HEK293 (cell line): ENCODE measurements around the gene INPP5F.

Source experiments
- CTCF ChIA-PET: fragments of 350-600 bp; formaldehyde crosslinking; extraction: SDS; loops from one replicate; lab custom pipeline; 2021; ENCODE audit warnings: antibody characterized with exemption; lab: Yijun Ruan, JAX
- POLR2A ChIA-PET: fragments of 300-600 bp; formaldehyde crosslinking; extraction: SDS; loops from one replicate; lab custom pipeline; 2020; ENCODE audit warnings: antibody characterized with exemption, inconsistent platforms; lab: Yijun Ruan, JAX
- H3K27ac ChIP-seq: fragments of 200-500 bp; sonication (Bioruptor generic); 2 replicates; pipeline ENCODE4 v1.5.1; 2014; ENCODE audit warnings: low read depth, low read length, control low read depth, inconsistent platforms; ENCODE audit errors: extremely low read depth
- H3K36me3 ChIP-seq, 2 experiments: fragments of 200-500 bp in 1 of 2; sonication (Bioruptor generic) in 1 of 2; 1 replicate in 1 of 2; 2 replicates in 1 of 2; pipeline ENCODE4 v1.5.1; 2014 to 2017; ENCODE audit warnings: inconsistent platforms in 2 of 2, low read length in 2 of 2; ENCODE audit not compliant: control insufficient read depth in 2 of 2, insufficient read depth in 1 of 2
- H3K4me1 ChIP-seq: fragments of 200-500 bp; sonication (Bioruptor generic); 2 replicates; pipeline ENCODE4 v1.5.1; 2014; ENCODE audit warnings: mild to moderate bottlenecking, low read length, inconsistent platforms; ENCODE audit not compliant: control insufficient read depth, insufficient read depth
- H3K4me3 ChIP-seq: 2 replicates; pipeline ENCODE4 v1.5.1; 2011; ENCODE audit warnings: low read depth, mild to moderate bottlenecking, control low read depth, low read length, moderate library complexity
- H3K9me3 ChIP-seq: fragments of 200-500 bp; sonication (Bioruptor generic); 2 replicates; pipeline ENCODE4 v1.5.1; 2014; ENCODE audit warnings: low read depth, low read length, inconsistent platforms; ENCODE audit not compliant: control insufficient read depth, insufficient read depth
- GLI2 ChIP-seq: fragments of 450-650 bp; formaldehyde crosslinking; IDR thresholded peaks from 2 replicates; pipeline ENCODE4; 2017; ENCODE audit warnings: missing biosample characterization, missing genetic modification characterization, low read depth, borderline replicate concordance
- HOXD13 ChIP-seq: sonication (generic); formaldehyde crosslinking; IDR thresholded peaks from 2 replicates; pipeline ENCODE4 v1.8.0; 2022; ENCODE audit warnings: missing genetic modification reagents, borderline replicate concordance
- IKZF3 ChIP-seq: fragments of 450-650 bp; IDR thresholded peaks from 2 replicates; pipeline ENCODE4 v1.5.0; 2018; ENCODE audit warnings: missing biosample characterization, mild to moderate bottlenecking, missing genetic modification characterization, moderate library complexity
- KLF9 ChIP-seq: fragments of 450-650 bp; formaldehyde crosslinking; IDR thresholded peaks from 2 replicates; pipeline ENCODE4 v1.5.1; 2016; ENCODE audit warnings: missing biosample characterization, missing genetic modification characterization, low read depth
- OSR2 ChIP-seq: fragments of 450-650 bp; formaldehyde crosslinking; IDR thresholded peaks from 2 replicates; pipeline ENCODE4 v1.5.1; 2016; ENCODE audit warnings: missing biosample characterization, missing genetic modification characterization
- ZEB2 ChIP-seq: fragments of 450-650 bp; formaldehyde crosslinking; IDR thresholded peaks from 2 replicates; pipeline ENCODE4 v1.5.1; 2016; ENCODE audit warnings: missing biosample characterization, missing genetic modification characterization
- ZNF155 ChIP-seq: fragments of 450-650 bp; formaldehyde crosslinking; IDR thresholded peaks from 2 replicates; pipeline ENCODE4 v1.5.1; 2016; ENCODE audit warnings: missing biosample characterization, missing genetic modification characterization
- ZNF266 ChIP-seq: fragments of 450-650 bp; formaldehyde crosslinking; IDR thresholded peaks from 2 replicates; pipeline ENCODE4 v1.5.1; 2016; ENCODE audit warnings: missing biosample characterization, missing genetic modification characterization, low read depth
- ZNF302 ChIP-seq: fragments of 450-650 bp; formaldehyde crosslinking; IDR thresholded peaks from 2 replicates; pipeline ENCODE4 v1.5.1; 2016; ENCODE audit warnings: missing biosample characterization, missing genetic modification characterization, low read depth
- ZNF341 ChIP-seq: fragments of 450-650 bp; formaldehyde crosslinking; IDR thresholded peaks from 2 replicates; pipeline ENCODE4; 2016; ENCODE audit warnings: low read depth, missing biosample characterization, missing genetic modification characterization
- ZNF48 ChIP-seq: fragments of 450-650 bp; formaldehyde crosslinking; IDR thresholded peaks from 2 replicates; pipeline ENCODE4 v1.5.1; 2016; ENCODE audit warnings: missing biosample characterization, missing genetic modification characterization
- ZNF561 ChIP-seq: fragments of 450-650 bp; IDR thresholded peaks from 2 replicates; pipeline ENCODE4 v1.5.1; 2018; ENCODE audit warnings: missing biosample characterization, missing genetic modification characterization, borderline replicate concordance
- ZNF610 ChIP-seq: fragments of 450-650 bp; formaldehyde crosslinking; IDR thresholded peaks from 2 replicates; pipeline ENCODE4 v1.5.1; 2016; ENCODE audit warnings: missing biosample characterization, missing genetic modification characterization, borderline replicate concordance
- ZNF768 ChIP-seq: fragments of 450-650 bp; formaldehyde crosslinking; IDR thresholded peaks from 2 replicates; pipeline ENCODE4 v1.5.1; 2018; ENCODE audit warnings: missing biosample characterization, mild to moderate bottlenecking, missing genetic modification characterization
- ZNF791 ChIP-seq: fragments of 450-650 bp; formaldehyde crosslinking; IDR thresholded peaks from 2 replicates; pipeline ENCODE4 v1.5.1; 2016; ENCODE audit warnings: missing biosample characterization, missing genetic modification characterization
- ZNF792 ChIP-seq: fragments of 450-650 bp; formaldehyde crosslinking; IDR thresholded peaks from 2 replicates; pipeline ENCODE4 v1.5.1; 2016; ENCODE audit warnings: missing biosample characterization, missing genetic modification characterization
- TF ChIP-seq, protein P1 (sequence below): fragments of 450-650 bp; formaldehyde crosslinking; IDR thresholded peaks from 2 replicates; pipeline ENCODE4 v1.5.1; 2016; ENCODE audit warnings: missing biosample characterization, missing genetic modification characterization
- TF ChIP-seq, protein P2 (sequence below): fragments of 450-650 bp; formaldehyde crosslinking; IDR thresholded peaks from 2 replicates; pipeline ENCODE4 v1.5.1; 2017; ENCODE audit warnings: missing biosample characterization, missing genetic modification characterization
- TF ChIP-seq, protein P3 (sequence below): fragments of 450-650 bp; formaldehyde crosslinking; conservative IDR thresholded peaks from 2 replicates; pipeline ENCODE4 v1.5.1; 2016; ENCODE audit warnings: low read depth, missing biosample characterization, missing genetic modification characterization

The INPP5F gene, protein sequence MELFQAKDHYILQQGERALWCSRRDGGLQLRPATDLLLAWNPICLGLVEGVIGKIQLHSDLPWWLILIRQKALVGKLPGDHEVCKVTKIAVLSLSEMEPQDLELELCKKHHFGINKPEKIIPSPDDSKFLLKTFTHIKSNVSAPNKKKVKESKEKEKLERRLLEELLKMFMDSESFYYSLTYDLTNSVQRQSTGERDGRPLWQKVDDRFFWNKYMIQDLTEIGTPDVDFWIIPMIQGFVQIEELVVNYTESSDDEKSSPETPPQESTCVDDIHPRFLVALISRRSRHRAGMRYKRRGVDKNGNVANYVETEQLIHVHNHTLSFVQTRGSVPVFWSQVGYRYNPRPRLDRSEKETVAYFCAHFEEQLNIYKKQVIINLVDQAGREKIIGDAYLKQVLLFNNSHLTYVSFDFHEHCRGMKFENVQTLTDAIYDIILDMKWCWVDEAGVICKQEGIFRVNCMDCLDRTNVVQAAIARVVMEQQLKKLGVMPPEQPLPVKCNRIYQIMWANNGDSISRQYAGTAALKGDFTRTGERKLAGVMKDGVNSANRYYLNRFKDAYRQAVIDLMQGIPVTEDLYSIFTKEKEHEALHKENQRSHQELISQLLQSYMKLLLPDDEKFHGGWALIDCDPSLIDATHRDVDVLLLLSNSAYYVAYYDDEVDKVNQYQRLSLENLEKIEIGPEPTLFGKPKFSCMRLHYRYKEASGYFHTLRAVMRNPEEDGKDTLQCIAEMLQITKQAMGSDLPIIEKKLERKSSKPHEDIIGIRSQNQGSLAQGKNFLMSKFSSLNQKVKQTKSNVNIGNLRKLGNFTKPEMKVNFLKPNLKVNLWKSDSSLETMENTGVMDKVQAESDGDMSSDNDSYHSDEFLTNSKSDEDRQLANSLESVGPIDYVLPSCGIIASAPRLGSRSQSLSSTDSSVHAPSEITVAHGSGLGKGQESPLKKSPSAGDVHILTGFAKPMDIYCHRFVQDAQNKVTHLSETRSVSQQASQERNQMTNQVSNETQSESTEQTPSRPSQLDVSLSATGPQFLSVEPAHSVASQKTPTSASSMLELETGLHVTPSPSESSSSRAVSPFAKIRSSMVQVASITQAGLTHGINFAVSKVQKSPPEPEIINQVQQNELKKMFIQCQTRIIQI

DNA sequence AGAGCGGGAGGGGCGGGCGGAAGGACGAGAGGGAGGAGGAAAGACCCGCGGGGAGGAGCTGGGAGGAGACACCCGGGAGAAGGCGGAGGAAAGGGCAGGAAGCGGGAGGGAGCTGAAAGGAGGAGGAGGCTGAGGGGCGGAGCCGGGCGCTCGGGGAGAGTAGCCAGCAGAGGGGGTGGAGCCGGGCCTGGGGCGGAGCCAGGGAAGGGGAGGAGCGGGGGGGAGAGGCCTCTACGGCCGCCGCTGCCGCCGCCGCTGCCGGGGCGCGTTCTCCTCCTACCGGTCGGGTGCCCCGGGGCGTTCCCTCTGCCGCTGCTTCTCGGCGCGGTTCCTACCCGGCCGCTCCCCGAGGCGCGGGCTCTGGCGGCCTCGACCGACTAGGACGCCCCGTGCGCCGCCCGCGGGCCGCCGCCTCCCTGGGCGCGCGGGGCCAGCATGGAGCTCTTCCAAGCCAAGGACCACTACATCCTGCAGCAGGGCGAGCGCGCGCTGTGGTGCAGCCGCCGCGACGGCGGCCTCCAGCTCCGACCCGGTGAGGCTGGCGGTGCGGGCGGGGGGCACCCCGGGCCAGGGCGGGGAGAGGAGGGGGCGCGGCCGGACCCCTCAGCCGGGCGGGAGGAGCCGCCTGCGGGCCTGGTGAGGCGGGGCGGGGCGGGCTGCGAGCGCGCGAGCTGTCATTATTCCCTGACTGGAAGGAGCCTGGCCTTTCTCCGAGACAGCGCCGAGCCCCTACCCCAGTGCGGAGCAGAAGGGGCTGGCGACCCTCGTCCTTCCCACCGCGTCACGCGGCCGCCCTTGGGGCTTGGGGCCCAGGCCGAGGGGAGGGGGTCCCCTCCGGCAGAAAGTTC lies at the start of gene INPP5F:
TSS of gene INPP5F (plus strand) at position 223 of the 848 bp plus-strand sequence. CDS start at position 436, 213 bp downstream.
- POLR2A ChIA-PET, result interaction anchor here (0.6 to 2.2 kb wide), 30 partner anchors 9 to 550 kb away, joined by 3 to 20 read pairs (median 4); partner anchors contain the start of genes BAG3, GRK5, MCMBP and RGS10
- CTCF ChIA-PET, result interaction anchor here (0.6 to 2.7 kb wide), 7 partner anchors 10 to 527 kb away, joined by 3 to 10 read pairs (median 4); no protein-coding TSS in a partner anchor
- Histone ChIP-seq H3K4me3 (peak within 1 kb of the TSS; percentile 67), H3K36me3 (no peaks in the 10 kb centered on the region; a peak in 1 of 3 replicates), H3K4me1 (peaks cover 16% of the 10 kb centered on the region), H3K9me3 (no peaks in the 10 kb centered on the region), H3K27ac (peak within 1 kb of the TSS; percentile 85)
- TF ChIP-seq ZEB2 (no peak; the same call in 1 of the 2 replicates), IKZF3 (tag by site-specific recombination) (peak; percentile 100), HOXD13 (CRISPR knock-in tag) (no peak), KLF9 (tag by site-specific recombination) (peak; percentile 77), ZNF792 (tag by site-specific recombination) (no peak), ZNF610 (tag by site-specific recombination) (no peak), OSR2 (tag by site-specific recombination) (no peak), ZNF302 (tag by site-specific recombination) (no peak), ZNF561 (tag by site-specific recombination) (peak; percentile 73; the same call in 1 of the 2 replicates), GLI2 (tag by site-specific recombination) (no peak), ZNF791 (no peak), ZNF266 (tag by site-specific recombination) (no peak), ZNF341 (tag by site-specific recombination) (peak; percentile 84), ZNF768 (tag by site-specific recombination) (no peak), ZNF48 (tag by site-specific recombination) (no peak), ZNF155 (tag by site-specific recombination) (no peak)
- TF ChIP-seq, protein P1, sequence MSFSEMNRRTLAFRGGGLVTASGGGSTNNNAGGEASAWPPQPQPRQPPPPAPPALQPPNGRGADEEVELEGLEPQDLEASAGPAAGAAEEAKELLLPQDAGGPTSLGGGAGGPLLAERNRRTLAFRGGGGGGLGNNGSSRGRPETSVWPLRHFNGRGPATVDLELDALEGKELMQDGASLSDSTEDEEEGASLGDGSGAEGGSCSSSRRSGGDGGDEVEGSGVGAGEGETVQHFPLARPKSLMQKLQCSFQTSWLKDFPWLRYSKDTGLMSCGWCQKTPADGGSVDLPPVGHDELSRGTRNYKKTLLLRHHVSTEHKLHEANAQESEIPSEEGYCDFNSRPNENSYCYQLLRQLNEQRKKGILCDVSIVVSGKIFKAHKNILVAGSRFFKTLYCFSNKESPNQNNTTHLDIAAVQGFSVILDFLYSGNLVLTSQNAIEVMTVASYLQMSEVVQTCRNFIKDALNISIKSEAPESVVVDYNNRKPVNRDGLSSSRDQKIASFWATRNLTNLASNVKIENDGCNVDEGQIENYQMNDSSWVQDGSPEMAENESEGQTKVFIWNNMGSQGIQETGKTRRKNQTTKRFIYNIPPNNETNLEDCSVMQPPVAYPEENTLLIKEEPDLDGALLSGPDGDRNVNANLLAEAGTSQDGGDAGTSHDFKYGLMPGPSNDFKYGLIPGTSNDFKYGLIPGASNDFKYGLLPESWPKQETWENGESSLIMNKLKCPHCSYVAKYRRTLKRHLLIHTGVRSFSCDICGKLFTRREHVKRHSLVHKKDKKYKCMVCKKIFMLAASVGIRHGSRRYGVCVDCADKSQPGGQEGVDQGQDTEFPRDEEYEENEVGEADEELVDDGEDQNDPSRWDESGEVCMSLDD (tag by site-specific recombination), result no peak
- TF ChIP-seq, protein P2, sequence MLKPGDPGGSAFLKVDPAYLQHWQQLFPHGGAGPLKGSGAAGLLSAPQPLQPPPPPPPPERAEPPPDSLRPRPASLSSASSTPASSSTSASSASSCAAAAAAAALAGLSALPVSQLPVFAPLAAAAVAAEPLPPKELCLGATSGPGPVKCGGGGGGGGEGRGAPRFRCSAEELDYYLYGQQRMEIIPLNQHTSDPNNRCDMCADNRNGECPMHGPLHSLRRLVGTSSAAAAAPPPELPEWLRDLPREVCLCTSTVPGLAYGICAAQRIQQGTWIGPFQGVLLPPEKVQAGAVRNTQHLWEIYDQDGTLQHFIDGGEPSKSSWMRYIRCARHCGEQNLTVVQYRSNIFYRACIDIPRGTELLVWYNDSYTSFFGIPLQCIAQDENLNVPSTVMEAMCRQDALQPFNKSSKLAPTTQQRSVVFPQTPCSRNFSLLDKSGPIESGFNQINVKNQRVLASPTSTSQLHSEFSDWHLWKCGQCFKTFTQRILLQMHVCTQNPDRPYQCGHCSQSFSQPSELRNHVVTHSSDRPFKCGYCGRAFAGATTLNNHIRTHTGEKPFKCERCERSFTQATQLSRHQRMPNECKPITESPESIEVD (tag by site-specific recombination), result no peak
- TF ChIP-seq, protein P3, sequence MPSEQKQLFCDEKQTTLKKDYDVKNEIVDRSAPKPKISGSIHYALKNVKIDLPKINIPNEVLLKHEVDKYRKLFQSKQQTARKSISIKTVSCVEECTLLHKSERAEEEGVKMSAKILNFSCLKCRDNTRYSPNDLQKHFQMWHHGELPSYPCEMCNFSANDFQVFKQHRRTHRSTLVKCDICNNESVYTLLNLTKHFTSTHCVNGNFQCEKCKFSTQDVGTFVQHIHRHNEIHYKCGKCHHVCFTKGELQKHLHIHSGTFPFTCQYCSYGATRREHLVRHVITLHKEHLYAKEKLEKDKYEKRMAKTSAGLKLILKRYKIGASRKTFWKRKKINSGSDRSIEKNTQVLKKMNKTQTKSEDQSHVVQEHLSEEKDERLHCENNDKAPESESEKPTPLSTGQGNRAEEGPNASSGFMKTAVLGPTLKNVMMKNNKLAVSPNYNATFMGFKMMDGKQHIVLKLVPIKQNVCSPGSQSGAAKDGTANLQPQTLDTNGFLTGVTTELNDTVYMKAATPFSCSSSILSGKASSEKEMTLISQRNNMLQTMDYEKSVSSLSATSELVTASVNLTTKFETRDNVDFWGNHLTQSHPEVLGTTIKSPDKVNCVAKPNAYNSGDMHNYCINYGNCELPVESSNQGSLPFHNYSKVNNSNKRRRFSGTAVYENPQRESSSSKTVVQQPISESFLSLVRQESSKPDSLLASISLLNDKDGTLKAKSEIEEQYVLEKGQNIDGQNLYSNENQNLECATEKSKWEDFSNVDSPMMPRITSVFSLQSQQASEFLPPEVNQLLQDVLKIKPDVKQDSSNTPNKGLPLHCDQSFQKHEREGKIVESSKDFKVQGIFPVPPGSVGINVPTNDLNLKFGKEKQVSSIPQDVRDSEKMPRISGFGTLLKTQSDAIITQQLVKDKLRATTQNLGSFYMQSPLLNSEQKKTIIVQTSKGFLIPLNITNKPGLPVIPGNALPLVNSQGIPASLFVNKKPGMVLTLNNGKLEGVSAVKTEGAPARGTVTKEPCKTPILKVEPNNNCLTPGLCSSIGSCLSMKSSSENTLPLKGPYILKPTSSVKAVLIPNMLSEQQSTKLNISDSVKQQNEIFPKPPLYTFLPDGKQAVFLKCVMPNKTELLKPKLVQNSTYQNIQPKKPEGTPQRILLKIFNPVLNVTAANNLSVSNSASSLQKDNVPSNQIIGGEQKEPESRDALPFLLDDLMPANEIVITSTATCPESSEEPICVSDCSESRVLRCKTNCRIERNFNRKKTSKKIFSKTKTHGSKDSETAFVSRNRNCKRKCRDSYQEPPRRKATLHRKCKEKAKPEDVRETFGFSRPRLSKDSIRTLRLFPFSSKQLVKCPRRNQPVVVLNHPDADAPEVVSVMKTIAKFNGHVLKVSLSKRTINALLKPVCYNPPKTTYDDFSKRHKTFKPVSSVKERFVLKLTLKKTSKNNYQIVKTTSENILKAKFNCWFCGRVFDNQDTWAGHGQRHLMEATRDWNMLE (tag by site-specific recombination), result no peak
